SU-DHL-6 (cell line): Measurements from ENCODE around the gene PTPN20.

Experiments used
- CTCF ChIP-seq: fragments of 200-600 bp; sonication (generic); IDR thresholded peaks from one replicate; pipeline ENCODE4 v1.5.1; 2017; ENCODE audit warnings: antibody characterized with exemption, mild to moderate bottlenecking, low read length, moderate library complexity; ENCODE audit not compliant: insufficient read depth, poor library complexity, severe bottlenecking
- EZH2phosphoT487 ChIP-seq: fragments of 200-600 bp; sonication (generic), shearing (Covaris generic); conservative IDR thresholded peaks from 2 replicates; pipeline ENCODE4 v1.6.1; 2018; ENCODE audit warnings: mild to moderate bottlenecking, antibody characterized with exemption, low read length, moderate library complexity, mixed read lengths

GRCh38 chr10:47019155-47020145 is 108.2 kb downstream of the PTPN20 start:
- TF ChIP-seq CTCF (no peak), EZH2phosphoT487 (no peak)
